HCT116 (cell line): ENCODE measurements around the gene SLC30A9. TPM values are rescaled to one million over a fixed set of nuclear protein-coding genes. Genes with fewer than 3 reads are reported as not detected.

Experiments
- ATAC-seq: fragments of 200-7000 bp; cut with Tn5 transposase; 2 replicates; pipeline ENCODE4 v1.9.1; 2020; ENCODE audit warnings: mild to moderate bottlenecking, moderate library complexity
- BruUV-seq: library from RNA; stranded (reverse); fragments of 400-500 nt; replicated peaks from 2 replicates; lab custom pipeline; 2021; lab: Mats Ljungman, UMichigan
- CTCF ChIA-PET: fragments of 300-600 bp; sonication (Branson Sonifier 250); formaldehyde crosslinking; loops from one replicate; lab custom pipeline; 2021; ENCODE audit warnings: antibody characterized with exemption; lab: Charles Lee
- POLR2A ChIA-PET: fragments of 300-600, 350-600 bp; sonication (Branson Sonifier 250); formaldehyde crosslinking; loops from one replicate; lab custom pipeline; 2021; ENCODE audit warnings: antibody characterized with exemption; lab: Charles Lee
- RAD21 ChIA-PET, 2 experiments: fragments of 300-600 bp; sonication (Branson Sonifier 250); formaldehyde crosslinking; loops; one replicate each; lab custom pipeline; 2023; ENCODE audit warnings: low total read pairs in 2 of 2; ENCODE audit not compliant: uncharacterized antibody in 2 of 2, unreplicated experiment in 2 of 2, low non-redundant PET in 1 of 2; lab: Charles Lee
- DNase-seq: peaks from one replicate; pipeline ENCODE4 v3.0.0-alpha.2; 2010; ENCODE audit warnings: low read depth, low spot score
- H2AFZ ChIP-seq: fragments of 200-600 bp; shearing (Covaris generic), sonication (generic); 2 replicates; pipeline ENCODE4 v1.6.1; 2017; ENCODE audit warnings: low read depth, mixed run types, mixed read lengths, antibody characterized with exemption, low read length; ENCODE audit not compliant: poor library complexity, severe bottlenecking
- H3K27ac ChIP-seq: 2 replicates; pipeline ENCODE4 v1.5.1; 2012; ENCODE audit warnings: low read depth, low read length
- H3K27me3 ChIP-seq: fragments of 200-600 bp; sonication (generic); 2 replicates; pipeline ENCODE4 v1.6.1; 2016; ENCODE audit warnings: mixed run types, low read length, mixed read lengths; ENCODE audit not compliant: insufficient read depth
- H3K36me3 ChIP-seq, 2 experiments: fragments of 200-500 bp in 1 of 2; fragments of 200-600 bp in 1 of 2; sonication (Bioruptor generic) in 1 of 2; sonication (generic) in 1 of 2; 2 replicates each; pipeline versions ENCODE4 v1.5.1 to v1.6.1; 2014 to 2016; ENCODE audit warnings: low read length in 2 of 2, inconsistent platforms in 1 of 2, mixed read lengths in 1 of 2, mixed run types in 1 of 2; ENCODE audit not compliant: insufficient read depth in 2 of 2, control insufficient read depth in 1 of 2
- H3K4me1 ChIP-seq, 2 experiments: fragments of 200-600 bp in 1 of 2; sonication (generic) in 1 of 2; 2 replicates each; pipeline versions ENCODE4 v1.5.1 to v1.6.1; 2012 to 2017; ENCODE audit warnings: low read length in 2 of 2, inconsistent platforms in 1 of 2, mild to moderate bottlenecking in 1 of 2, mixed read lengths in 1 of 2, mixed run types in 1 of 2, moderate library complexity in 1 of 2; ENCODE audit not compliant: insufficient read depth in 2 of 2, control insufficient read depth in 1 of 2
- H3K4me2 ChIP-seq: fragments of 200-600 bp; sonication (generic); 2 replicates; pipeline ENCODE4 v1.6.1; 2017; ENCODE audit warnings: mixed run types, low read length, mixed read lengths
- H3K4me3 ChIP-seq, 2 experiments: fragments of 200-600 bp in 1 of 2; sonication (generic) in 1 of 2; replicated peaks in 1 of 2; 2 replicates each; pipeline ENCODE4 v1.5.1; 2011 to 2016; ENCODE audit warnings: low read length in 2 of 2, control low read depth in 1 of 2, low read depth in 1 of 2, mild to moderate bottlenecking in 1 of 2, mixed read lengths in 1 of 2, mixed run types in 1 of 2
- H3K79me2 ChIP-seq: fragments of 200-600 bp; sonication (generic); 2 replicates; pipeline ENCODE4 v1.6.1; 2017; ENCODE audit warnings: mild to moderate bottlenecking, mixed run types, low read length, moderate library complexity, mixed read lengths; ENCODE audit not compliant: insufficient read depth
- H3K9ac ChIP-seq: fragments of 200-600 bp; sonication (generic); 2 replicates; pipeline ENCODE4 v1.6.1; 2016; ENCODE audit warnings: low read length, mixed read lengths
- H3K9me2 ChIP-seq: fragments of 200-600 bp; sonication (generic), shearing (Covaris generic); 2 replicates; pipeline ENCODE4 v1.6.1; 2017; ENCODE audit warnings: mixed run types, mild to moderate bottlenecking, moderate library complexity; ENCODE audit not compliant: insufficient read depth
- H3K9me3 ChIP-seq, 2 experiments: fragments of 200-500 bp in 1 of 2; fragments of 200-600 bp in 1 of 2; sonication (Bioruptor generic) in 1 of 2; sonication (generic) in 1 of 2; 2 replicates each; pipeline ENCODE4 v1.6.1; 2014 to 2017; ENCODE audit warnings: low read length in 2 of 2, mixed read lengths in 2 of 2, inconsistent platforms in 1 of 2, low read depth in 1 of 2, mild to moderate bottlenecking in 1 of 2, mixed run types in 1 of 2, moderate library complexity in 1 of 2; ENCODE audit not compliant: control insufficient read depth in 1 of 2, insufficient read depth in 1 of 2
- H4K20me1 ChIP-seq: fragments of 200-600 bp; sonication (generic), shearing (Covaris generic); 2 replicates; pipeline ENCODE4 v1.6.1; 2017; ENCODE audit warnings: mixed run types, mild to moderate bottlenecking, moderate library complexity; ENCODE audit not compliant: insufficient read depth
- CEBPB ChIP-seq: IDR thresholded peaks from 2 replicates; pipeline ENCODE4 v1.6.1; 2012; ENCODE audit warnings: low read depth
- EGR1 ChIP-seq: IDR thresholded peaks from 2 replicates; pipeline ENCODE4 v1.6.1; 2012; ENCODE audit warnings: low read depth
- JUND ChIP-seq: IDR thresholded peaks from 2 replicates; pipeline ENCODE4 v1.6.1; 2012
- RAD21 ChIP-seq: IDR thresholded peaks from 2 replicates; pipeline ENCODE4 v1.6.1; 2012; ENCODE audit warnings: low read depth, mild to moderate bottlenecking
- SRF ChIP-seq: IDR thresholded peaks from 2 replicates; pipeline ENCODE4 v1.6.1; 2012; ENCODE audit warnings: low read depth
- TCF7L2 ChIP-seq: IDR thresholded peaks from 2 replicates; pipeline ENCODE4 v1.7.0; 2011; ENCODE audit warnings: borderline replicate concordance, inconsistent platforms; ENCODE audit not compliant: insufficient read depth, insufficient read length; ENCODE audit errors: extremely low read depth
- YY1 ChIP-seq: IDR thresholded peaks from 2 replicates; pipeline ENCODE4 v1.6.1; 2011; ENCODE audit warnings: low read length, low read depth, moderate library complexity, mild to moderate bottlenecking; ENCODE audit not compliant: insufficient replicate concordance; ENCODE audit errors: extremely low read depth
- ZFX ChIP-seq: fragments of 450-650 bp; IDR thresholded peaks from 2 replicates; pipeline ENCODE4 v1.6.1; 2017
- ZNF274 ChIP-seq: fragments of 200-500 bp; sonication (Bioruptor generic); IDR thresholded peaks from 2 replicates; pipeline ENCODE4 v1.6.1; 2014; ENCODE audit warnings: mild to moderate bottlenecking, low read depth, low read length, inconsistent platforms
- intact Hi-C: fragments of 100-400 bp; cut with micrococcal nuclease; formaldehyde crosslinking; loops from 2 replicates; pipeline ENCODE4 v1.10.0; 2022
- total RNA-seq: library from RNA; stranded (reverse); gene quantifications from one replicate; pipeline ENCODE4 v1.2.1, GENCODE V29; 2021; ENCODE audit not compliant: unreplicated experiment
- TF ChIP-seq, protein P1 (sequence below): IDR thresholded peaks from 2 replicates; pipeline ENCODE4 v1.6.1; 2012

SLC30A9 gene
- total RNA-seq, 1 experiment from 2014 or later, result 67.4 TPM

DNA sequence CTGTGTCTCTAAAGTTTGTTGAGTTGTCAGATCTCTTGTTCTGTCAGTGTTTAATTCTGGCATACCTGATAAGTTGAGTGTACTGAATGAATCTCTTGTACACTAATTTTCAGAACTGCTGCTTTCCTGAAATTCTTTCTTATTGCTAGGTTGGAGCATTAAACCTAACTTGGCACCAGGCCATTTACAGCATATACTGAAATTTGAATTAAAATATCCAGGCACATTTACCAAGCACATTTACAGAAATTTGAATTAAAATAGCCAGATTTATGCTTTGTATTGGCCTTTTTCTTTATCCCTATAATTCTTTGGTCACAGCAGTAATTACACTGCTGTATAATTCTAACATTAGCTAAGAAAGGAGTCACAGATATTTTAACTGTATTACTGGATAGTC, 46.2 kb upstream of the SLC30A9 start:
- ChIA-PET POLR2A (no interaction called here), CTCF (no interaction called here), RAD21 (no interaction called here)
- peaks cover 92% of the 10 kb centered on the region for H3K79me2 ChIP-seq
- no peak for ATAC-seq
- intact Hi-C loops, result no loop called here
- no peak for TF ChIP-seq YY1
- TF ChIP-seq SRF, result no peak
- TF ChIP-seq EGR1, result no peak
- no peak for TF ChIP-seq ZNF274
- TF ChIP-seq ZFX, result no peak
- no peak for TF ChIP-seq TCF7L2
- TF ChIP-seq JUND, result no peak
- TF ChIP-seq CEBPB, result no peak
- TF ChIP-seq, protein P1, sequence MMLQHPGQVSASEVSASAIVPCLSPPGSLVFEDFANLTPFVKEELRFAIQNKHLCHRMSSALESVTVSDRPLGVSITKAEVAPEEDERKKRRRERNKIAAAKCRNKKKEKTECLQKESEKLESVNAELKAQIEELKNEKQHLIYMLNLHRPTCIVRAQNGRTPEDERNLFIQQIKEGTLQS, result no peak
- TF ChIP-seq RAD21, result no peak
- BruUV-seq, result no TSS peak
- peaks cover 7% of the 10 kb centered on the region; the same call in 1 of the 2 replicates for H4K20me1 ChIP-seq
- H3K9me2 ChIP-seq, result no peaks in the 10 kb centered on the region
- no peak overlapping the region for H2AFZ ChIP-seq
- H3K4me2 ChIP-seq, result no peak overlapping the region
- H3K27me3 ChIP-seq, result no peaks in the 10 kb centered on the region
- no peak for DNase-seq
- no peaks in the 10 kb centered on the region for H3K9me3 ChIP-seq
- peaks cover 24 to 27% of the 10 kb centered on the region in 2 experiments for H3K36me3 ChIP-seq
- no peak overlapping the region for H3K4me3 ChIP-seq
- no peak overlapping the region for H3K27ac ChIP-seq
- no peak overlapping the region for H3K9ac ChIP-seq
- no peaks in the 10 kb centered on the region for H3K4me1 ChIP-seq

DNA sequence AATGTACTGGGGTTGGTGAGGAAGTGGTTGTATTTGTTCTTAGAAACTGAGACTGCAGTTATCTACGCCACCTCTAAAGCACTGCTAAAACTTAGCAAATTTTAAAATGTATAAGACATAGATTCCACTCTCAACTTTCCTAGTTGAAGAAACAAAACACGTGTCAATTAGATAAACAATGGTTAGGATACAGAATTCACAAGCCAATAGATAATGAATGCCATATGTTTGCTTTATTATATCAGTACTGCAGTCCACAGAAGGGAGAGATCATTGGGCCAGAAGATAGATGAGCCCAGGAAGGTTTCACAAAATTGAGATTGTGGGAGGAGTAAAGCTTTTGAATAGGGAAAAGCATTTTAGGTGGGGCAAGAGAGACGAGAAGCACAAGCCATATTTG, 40.8 kb upstream of the SLC30A9 start:
- peaks cover 3% of the 10 kb centered on the region; the same call in 1 of the 2 replicates for H4K20me1 ChIP-seq
- no peaks in the 10 kb centered on the region for H3K27me3 ChIP-seq
- no peak overlapping the region for H3K4me2 ChIP-seq
- BruUV-seq, result no TSS peak
- no peak overlapping the region for H3K27ac ChIP-seq
- H3K9ac ChIP-seq, result no peak overlapping the region
- peaks cover 27 to 31% of the 10 kb centered on the region in 2 experiments for H3K36me3 ChIP-seq
- ChIA-PET POLR2A (no interaction called here), RAD21 (no interaction called here)
- no peaks in the 10 kb centered on the region for H3K4me1 ChIP-seq
- ATAC-seq, result no peak
- TF ChIP-seq RAD21, result no peak
- TF ChIP-seq, all 23 proteins: peak for 0
- Histone ChIP-seq H3K9me3 (no peaks in the 10 kb centered on the region), H3K9me2 (no peaks in the 10 kb centered on the region), H2AFZ (no peak overlapping the region), H3K79me2 (peaks cover 76% of the 10 kb centered on the region), H3K4me3 (no peak overlapping the region)
- intact Hi-C loops, result no loop called here
- CTCF ChIA-PET, result no interaction called here
- DNase-seq, result no peak
